Hepatocyte (in vitro differentiated cells): Measurements from ENCODE around the gene MYBPH. TPM values are rescaled to one million over a fixed set of nuclear protein-coding genes. Genes with fewer than 3 reads are reported as not detected.
A peak's percentile ranks its signal among the peaks of the same experiment; 100 is the strongest.

Experiments used
- DNase-seq: peaks from one replicate; pipeline ENCODE4 v3.0.0-alpha.2; 2016; ENCODE audit warnings: low spot score
- H2AFZ ChIP-seq: fragments of 200-600 bp; sonication (generic); 2 replicates; pipeline ENCODE4 v1.6.0; 2016; ENCODE audit warnings: antibody characterized with exemption, mild to moderate bottlenecking
- H3K27ac ChIP-seq: fragments of 200-600 bp; sonication (generic); 2 replicates; pipeline ENCODE4 v1.5.1; 2016; ENCODE audit warnings: mild to moderate bottlenecking
- H3K27me3 ChIP-seq: fragments of 200-600 bp; sonication (generic); 2 replicates; pipeline ENCODE4 v1.6.1; 2016
- H3K36me3 ChIP-seq: fragments of 200-600 bp; sonication (generic); replicated peaks from 2 replicates; pipeline ENCODE4 v1.5.1; 2016; ENCODE audit warnings: low read depth; ENCODE audit not compliant: insufficient read depth
- H3K4me1 ChIP-seq: fragments of 200-600 bp; sonication (generic); 2 replicates; pipeline ENCODE4 v1.5.1; 2016; ENCODE audit warnings: mild to moderate bottlenecking, moderate library complexity; ENCODE audit not compliant: insufficient read depth
- H3K4me2 ChIP-seq: fragments of 200-600 bp; sonication (generic); 2 replicates; pipeline ENCODE4 v1.6.0; 2016
- H3K4me3 ChIP-seq: fragments of 200-600 bp; sonication (generic); 2 replicates; pipeline ENCODE4 v1.5.1; 2016; ENCODE audit warnings: mild to moderate bottlenecking
- H3K79me2 ChIP-seq: fragments of 200-600 bp; sonication (generic); 2 replicates; pipeline ENCODE4 v1.6.0; 2017; ENCODE audit warnings: mild to moderate bottlenecking
- H3K9me2 ChIP-seq: fragments of 200-600 bp; sonication (generic); replicated peaks from 2 replicates; pipeline ENCODE4 v1.6.0; 2017; ENCODE audit warnings: mild to moderate bottlenecking; ENCODE audit not compliant: insufficient read depth
- H3K9me3 ChIP-seq: fragments of 200-600 bp; sonication (generic); 2 replicates; pipeline ENCODE4 v1.5.1; 2016; ENCODE audit warnings: low read depth, mild to moderate bottlenecking
- H4K20me1 ChIP-seq: fragments of 200-600 bp; sonication (generic); 2 replicates; pipeline ENCODE4 v1.6.0; 2016; ENCODE audit warnings: mild to moderate bottlenecking; ENCODE audit not compliant: insufficient read depth, poor library complexity, severe bottlenecking
- EZH2 ChIP-seq: fragments of 200-600 bp; sonication (generic); IDR thresholded peaks from 2 replicates; pipeline ENCODE4 v1.6.1; 2016; ENCODE audit warnings: antibody characterized with exemption, mild to moderate bottlenecking, borderline replicate concordance
- EZH2phosphoT487 ChIP-seq: fragments of 200-600 bp; sonication (generic); IDR thresholded peaks from one replicate; pipeline ENCODE4 v1.6.1; 2018; ENCODE audit warnings: antibody characterized with exemption, mild to moderate bottlenecking, low read depth, moderate library complexity; ENCODE audit not compliant: unreplicated experiment, severe bottlenecking
- WGBS: methylation state at CpG from one replicate; pipeline ENCODE4 v1.1.6; 2016; ENCODE audit warnings: low lambda C conversion rate; ENCODE audit errors: missing lambda C conversion rate; 5-methylcytosine and 5-hydroxymethylcytosine counted together
- polyA plus RNA-seq: library from polyadenylated mRNA; unstranded; fragments of >200 nt; fragmentation: Nextera tagmentation; extraction: Ambion mirVana; gene quantifications from 2 replicates; pipeline ENCODE4 v1.2.1, GENCODE V29; 2016
- total RNA-seq: library from RNA; depleted of rRNA; stranded (reverse); fragments of >200 nt; gene quantifications from 2 replicates; pipeline ENCODE4 v1.2.3, GENCODE V29; 2014
- TF ChIP-seq, protein P1 (sequence below): fragments of 200-600 bp; sonication (generic); IDR thresholded peaks from 2 replicates; pipeline ENCODE4 v1.5.1; 2016; ENCODE audit warnings: antibody characterized with exemption, mild to moderate bottlenecking; ENCODE audit not compliant: poor library complexity

Gene MYBPH
- total and polyA plus RNA-seq, 2 experiments from 2014 or later = 0.70 TPM; not detected in 1

DNA sequence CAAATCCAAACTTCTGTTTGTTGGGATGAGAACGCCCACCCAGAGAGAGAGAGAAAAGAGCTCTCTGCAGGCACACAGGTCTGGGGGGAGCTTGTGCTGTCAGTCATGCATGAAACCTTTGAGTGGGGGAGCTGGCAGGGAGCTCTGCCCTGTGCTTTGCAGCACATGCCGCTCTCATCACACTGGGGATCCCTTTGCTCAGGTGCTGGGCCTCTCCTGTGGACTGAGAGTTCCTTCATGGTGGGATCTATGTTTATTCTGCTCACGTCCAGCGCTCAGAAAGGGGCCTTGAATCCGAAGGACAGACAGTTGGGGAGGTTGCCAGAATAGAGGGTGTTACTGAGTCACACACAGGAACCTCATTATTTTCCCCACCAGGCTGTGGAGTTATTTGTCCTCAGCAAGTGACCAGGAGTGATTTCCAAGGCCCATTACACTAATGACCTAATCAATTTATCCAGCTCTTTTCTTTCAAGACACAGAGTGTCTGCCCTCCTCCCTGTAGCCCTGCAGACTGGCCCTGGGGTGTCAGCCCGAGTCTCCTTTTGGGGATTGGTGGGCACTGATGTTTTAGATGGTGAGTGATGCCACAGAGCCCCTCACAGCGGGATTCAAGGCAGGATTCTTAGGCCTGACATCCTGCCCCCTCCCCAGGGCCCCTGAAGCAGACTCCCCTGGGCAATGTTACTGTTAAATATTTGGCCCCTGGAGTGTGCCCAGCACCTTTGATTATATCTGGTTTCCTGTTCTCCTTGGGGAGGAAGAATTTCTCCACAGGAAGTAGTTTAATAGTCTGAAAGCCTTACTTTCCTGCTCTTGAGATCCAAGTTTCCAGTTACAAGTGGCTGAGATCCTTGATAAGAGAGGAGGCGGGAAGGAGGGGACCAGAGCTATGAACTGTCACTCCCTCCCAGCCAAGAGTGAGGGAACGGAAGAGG, 22.3 kb downstream of the MYBPH start:
- Histone ChIP-seq H4K20me1 (no peaks in the 10 kb centered on the region), H3K27me3 (no peaks in the 10 kb centered on the region), H3K4me2 (no peak overlapping the region), H3K9me2 (no peaks in the 10 kb centered on the region), H3K4me3 (no peak overlapping the region), H3K79me2 (no peaks in the 10 kb centered on the region), H3K4me1 (peaks cover 44% of the 10 kb centered on the region), H2AFZ (no peak overlapping the region), H3K9me3 (no peaks in the 10 kb centered on the region), H3K36me3 (no peaks in the 10 kb centered on the region), H3K27ac (peak overlapping the region; percentile 61)
- DNase-seq = no peak
- 72% methylated on average over 9 of the region's 9 CpGs for WGBS
- TF ChIP-seq, protein P1, sequence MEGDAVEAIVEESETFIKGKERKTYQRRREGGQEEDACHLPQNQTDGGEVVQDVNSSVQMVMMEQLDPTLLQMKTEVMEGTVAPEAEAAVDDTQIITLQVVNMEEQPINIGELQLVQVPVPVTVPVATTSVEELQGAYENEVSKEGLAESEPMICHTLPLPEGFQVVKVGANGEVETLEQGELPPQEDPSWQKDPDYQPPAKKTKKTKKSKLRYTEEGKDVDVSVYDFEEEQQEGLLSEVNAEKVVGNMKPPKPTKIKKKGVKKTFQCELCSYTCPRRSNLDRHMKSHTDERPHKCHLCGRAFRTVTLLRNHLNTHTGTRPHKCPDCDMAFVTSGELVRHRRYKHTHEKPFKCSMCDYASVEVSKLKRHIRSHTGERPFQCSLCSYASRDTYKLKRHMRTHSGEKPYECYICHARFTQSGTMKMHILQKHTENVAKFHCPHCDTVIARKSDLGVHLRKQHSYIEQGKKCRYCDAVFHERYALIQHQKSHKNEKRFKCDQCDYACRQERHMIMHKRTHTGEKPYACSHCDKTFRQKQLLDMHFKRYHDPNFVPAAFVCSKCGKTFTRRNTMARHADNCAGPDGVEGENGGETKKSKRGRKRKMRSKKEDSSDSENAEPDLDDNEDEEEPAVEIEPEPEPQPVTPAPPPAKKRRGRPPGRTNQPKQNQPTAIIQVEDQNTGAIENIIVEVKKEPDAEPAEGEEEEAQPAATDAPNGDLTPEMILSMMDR = no peak
- TF ChIP-seq EZH2phosphoT487 (no peak), EZH2 (no peak)

DNA sequence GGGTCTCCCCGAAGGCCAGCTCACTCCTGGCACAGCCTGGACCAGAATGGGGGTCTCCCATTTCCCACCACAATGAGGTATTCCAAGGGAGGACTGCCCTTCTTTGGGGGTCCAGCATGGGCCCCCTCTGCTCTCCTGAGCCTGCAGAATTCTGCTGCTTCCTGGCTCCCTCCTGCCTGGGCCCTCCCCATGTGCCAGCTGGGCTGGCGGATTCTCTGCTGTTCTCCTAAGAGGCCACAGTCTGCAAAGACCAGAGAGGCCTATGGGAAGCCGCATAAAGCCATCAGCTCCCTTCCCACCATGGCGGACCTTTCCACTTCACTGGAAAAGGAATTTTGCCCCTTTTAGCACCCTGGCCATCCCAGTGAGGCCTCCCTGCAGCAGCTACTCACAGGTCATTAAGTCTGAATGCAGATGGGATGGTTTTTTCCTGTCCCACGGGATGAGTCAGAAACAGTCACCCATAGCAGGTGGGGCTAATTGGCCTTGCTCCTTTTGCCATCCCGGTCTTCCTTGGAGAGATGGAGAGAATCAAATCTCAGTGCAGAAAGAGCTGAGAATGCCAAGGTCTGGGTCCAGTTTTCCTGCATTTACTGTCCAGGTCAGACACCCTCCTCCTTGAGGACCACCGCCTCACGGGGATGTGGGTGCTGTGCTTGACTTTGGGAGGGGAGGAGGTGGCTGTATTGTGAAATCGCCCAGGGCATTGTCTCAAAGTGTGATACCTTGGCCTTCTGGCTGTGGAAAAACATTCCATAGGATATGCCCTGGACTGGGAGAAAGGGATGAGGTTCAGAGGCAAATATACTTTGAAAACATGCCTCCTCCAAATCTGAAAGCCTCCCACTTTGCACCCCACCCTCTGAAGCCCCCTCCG, 23.2 kb downstream of the MYBPH start:
- H3K4me2 ChIP-seq = no peak overlapping the region
- TF ChIP-seq, protein P1 = no peak
- TF ChIP-seq EZH2 = no peak
- no peak for TF ChIP-seq EZH2phosphoT487
- no peaks in the 10 kb centered on the region for H3K79me2 ChIP-seq
- H3K27ac ChIP-seq = peak overlapping the region; percentile 82
- 56% methylated on average over 10 of the region's 10 CpGs for WGBS
- H3K4me3 ChIP-seq = no peak overlapping the region
- H3K4me1 ChIP-seq = peaks cover 44% of the 10 kb centered on the region
- no peaks in the 10 kb centered on the region for H3K9me2 ChIP-seq
- DNase-seq = peak; percentile 46
- H3K9me3 ChIP-seq = no peaks in the 10 kb centered on the region
- H3K27me3 ChIP-seq = no peaks in the 10 kb centered on the region
- H2AFZ ChIP-seq = no peak overlapping the region
- no peaks in the 10 kb centered on the region for H3K36me3 ChIP-seq
- no peaks in the 10 kb centered on the region for H4K20me1 ChIP-seq

DNA sequence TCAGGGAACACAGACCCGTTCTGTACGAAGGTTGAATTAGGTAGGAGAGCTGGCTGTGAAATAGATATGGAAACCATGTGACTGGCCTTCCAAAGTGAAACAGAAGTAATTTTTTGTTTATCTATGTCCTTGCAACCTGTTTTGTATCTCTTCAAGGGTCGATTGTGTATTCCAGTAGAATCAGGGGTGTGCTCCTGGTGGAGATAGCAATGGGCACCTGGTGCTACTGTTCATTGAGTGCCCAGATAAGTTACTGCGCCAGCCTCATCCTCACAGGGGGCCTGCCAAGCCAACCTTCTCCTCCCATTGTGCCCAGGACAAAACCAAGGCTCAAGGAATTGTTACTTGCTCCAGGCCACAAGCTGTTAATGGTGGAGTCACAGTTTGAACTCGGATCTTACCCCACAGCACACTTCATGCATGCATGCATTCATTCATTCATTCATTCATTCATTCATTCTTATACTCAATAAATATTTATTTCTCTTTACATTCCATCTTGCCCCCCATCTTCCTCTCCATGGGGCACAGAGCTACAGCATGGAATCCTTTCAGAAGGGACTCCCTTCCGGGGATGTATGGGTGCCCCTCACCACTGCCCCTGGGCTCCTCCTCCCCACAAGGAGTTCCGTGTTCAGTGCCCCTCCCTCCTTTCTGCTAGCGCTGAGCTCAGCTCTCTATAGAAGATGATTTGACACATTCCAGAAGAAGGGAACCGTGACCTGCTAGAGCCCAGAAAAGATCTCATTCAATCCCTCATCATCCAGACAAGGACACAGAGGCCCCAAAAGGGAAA, 24.1 kb downstream of the MYBPH start:
- no peak overlapping the region for H3K4me2 ChIP-seq

More for the DNA sequence above, 24.1 kb downstream of the MYBPH start:
- 62% methylated on average over 9 of the region's 9 CpGs for WGBS
- H3K9me2 ChIP-seq = no peaks in the 10 kb centered on the region
- peak overlapping the region; percentile 82 for H3K27ac ChIP-seq
- DNase-seq = no peak
- no peaks in the 10 kb centered on the region for H3K27me3 ChIP-seq
- H3K9me3 ChIP-seq = no peaks in the 10 kb centered on the region
- H3K79me2 ChIP-seq = no peaks in the 10 kb centered on the region
- no peaks in the 10 kb centered on the region for H3K36me3 ChIP-seq
- H3K4me3 ChIP-seq = no peak overlapping the region
- TF ChIP-seq, protein P1 = no peak
- TF ChIP-seq EZH2 = no peak
- TF ChIP-seq EZH2phosphoT487 = no peak
- peaks cover 37% of the 10 kb centered on the region for H3K4me1 ChIP-seq
- no peaks in the 10 kb centered on the region for H4K20me1 ChIP-seq
- H2AFZ ChIP-seq = no peak overlapping the region
